Inflammatory macrophage treated with lipopolysaccharide for 1 hour (primary cell): ENCODE measurements around the gene MMAA.
"Not testable (repeated sequence)": the region's sequence is repeated elsewhere in the genome, so short reads cannot be mapped to it uniquely, and the experiment has no call there.

Experiments
- DNase-seq, 2 donors: peaks; one replicate each; pipeline ENCODE4 v3.0.0-alpha.2; 2020 to 2022

The MMAA gene

DNA sequence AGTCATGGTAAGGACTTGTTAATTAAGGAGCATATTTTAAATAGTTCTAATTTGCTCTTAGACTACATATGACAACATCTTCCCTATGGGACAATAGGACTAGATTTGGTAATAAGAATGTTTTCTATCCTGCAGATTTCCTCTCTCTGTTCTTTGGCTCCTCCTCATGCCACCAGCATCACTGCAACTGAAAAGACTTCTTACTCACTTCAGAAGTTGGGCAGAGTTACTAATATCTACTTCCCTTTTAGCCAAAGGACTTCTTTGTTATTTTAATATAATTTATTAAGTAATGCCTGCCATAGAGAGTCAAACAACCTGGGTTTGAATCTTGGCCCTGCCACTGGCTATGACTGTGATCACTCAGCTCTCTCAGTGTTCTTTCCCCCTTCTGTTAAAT, 16.4 kb downstream of the MMAA start:
- DNase-seq: no peak

- no peak for DNase-seq
These were observed 20.1 kb downstream of the MMAA start for GRCh38 chr4:145639186-145639698.

- DNase-seq: not testable (repeated sequence)
These were observed 21.1 kb downstream of the MMAA start for GRCh38 chr4:145640236-145640635.

DNA sequence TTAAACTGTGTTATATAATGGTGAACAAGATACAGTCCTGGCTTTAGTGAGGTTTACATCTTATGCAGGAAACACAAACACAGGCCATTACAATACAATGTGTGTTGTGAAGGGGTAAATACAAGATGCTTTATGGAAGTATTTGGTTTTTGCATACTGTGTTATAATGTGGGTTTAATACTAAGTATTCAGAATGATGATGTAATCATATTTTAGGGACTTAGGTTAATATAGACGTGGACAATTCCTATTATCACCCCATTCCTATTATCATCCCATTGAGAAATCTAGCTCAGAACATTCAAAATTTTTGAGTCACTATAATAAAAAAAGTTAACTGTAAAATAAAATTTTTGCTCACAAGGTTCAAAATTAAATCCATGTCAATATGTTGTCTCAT, 24.1 kb downstream of the MMAA start:
- no peak for DNase-seq

DNA sequence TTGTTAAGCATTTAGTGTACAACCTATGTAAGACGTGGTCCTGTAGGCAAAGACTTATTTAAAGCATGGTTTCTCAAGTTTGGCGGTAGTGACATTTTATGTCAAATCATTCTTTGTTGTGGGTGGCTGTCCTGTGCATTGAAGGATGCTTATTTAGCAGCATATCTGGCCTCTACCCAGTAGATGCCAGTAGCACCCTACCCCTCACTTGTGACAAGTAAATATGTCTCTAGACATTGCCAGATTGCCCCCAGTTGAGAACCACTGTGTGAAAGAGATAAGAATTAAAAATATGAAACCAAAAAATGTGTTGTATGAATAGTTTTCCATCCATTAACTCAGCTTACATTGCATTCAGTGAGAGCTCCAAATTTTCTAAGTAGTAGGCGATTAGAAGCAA, 25.5 kb downstream of the MMAA start:
- DNase-seq: no peak

- no peak for DNase-seq
These were observed 37.0 kb downstream of the MMAA start for GRCh38 chr4:145656156-145656555.

GRCh38 chr4:145660064-145660463, 40.9 kb downstream of the MMAA start:
- no peak for DNase-seq

- DNase-seq: peak; percentile 48 to 75
These were observed 44.0 kb downstream of the MMAA start for GRCh38 chr4:145663194-145663593.

- peak in 1 of 2 donors; percentile 30 for DNase-seq
These were observed 46.6 kb downstream of the MMAA start for GRCh38 chr4:145665773-145666172.

DNA sequence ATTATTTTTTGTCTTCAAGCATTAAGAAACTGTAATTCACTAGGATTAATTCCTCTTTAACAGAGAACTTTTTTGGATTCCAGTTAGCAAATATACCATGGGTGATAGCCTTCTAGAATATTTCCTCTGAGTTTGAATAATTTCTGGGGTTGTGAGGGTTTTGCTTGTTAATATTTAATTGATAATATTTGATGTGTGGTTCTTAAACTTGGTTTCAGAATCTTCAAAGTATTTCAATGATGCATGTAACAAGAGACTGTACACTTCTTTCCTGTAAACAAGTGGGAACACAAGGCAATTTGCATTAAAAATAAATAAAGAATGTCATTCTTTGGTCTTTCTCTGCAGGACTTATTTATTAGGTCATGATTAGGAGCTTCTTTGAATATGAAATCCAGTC, 51.2 kb downstream of the MMAA start:
- DNase-seq: no peak

GRCh38 chr4:145679520-145679919, 60.3 kb downstream of the MMAA start:
- DNase-seq: no peak

- no peak for DNase-seq
These were observed 60.8 kb downstream of the MMAA start, which contains the start of gene C4orf51 for GRCh38 chr4:145679991-145680455. TSS of gene C4orf51 (plus strand) at chr4:145680146. CDS start at chr4:145680204, 58 bp downstream.

DNA sequence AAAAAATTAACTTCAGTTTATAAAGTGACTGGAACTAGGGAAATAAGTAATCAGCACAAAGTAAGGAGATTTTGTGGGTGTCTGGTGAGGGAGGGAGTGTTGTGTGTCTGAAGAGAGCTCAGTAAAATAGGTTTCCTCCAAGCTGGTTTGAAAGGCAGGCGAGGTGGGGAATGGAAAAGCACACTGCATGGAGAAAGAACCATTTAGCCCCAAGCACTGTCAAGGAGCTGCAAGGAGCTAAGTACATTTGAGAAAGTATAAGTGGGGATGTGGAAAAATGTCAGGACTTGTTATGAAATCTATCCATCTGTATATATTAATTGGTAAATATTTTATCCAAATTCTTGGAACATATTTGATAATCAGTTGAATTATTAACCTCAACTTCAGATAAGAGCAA, 61.7 kb downstream of the MMAA start:
- no peak for DNase-seq

GRCh38 chr4:145681518-145681917, 62.3 kb downstream of the MMAA start:
- no peak for DNase-seq

GRCh38 chr4:145681956-145682355, 62.8 kb downstream of the MMAA start:
- no peak for DNase-seq

DNA sequence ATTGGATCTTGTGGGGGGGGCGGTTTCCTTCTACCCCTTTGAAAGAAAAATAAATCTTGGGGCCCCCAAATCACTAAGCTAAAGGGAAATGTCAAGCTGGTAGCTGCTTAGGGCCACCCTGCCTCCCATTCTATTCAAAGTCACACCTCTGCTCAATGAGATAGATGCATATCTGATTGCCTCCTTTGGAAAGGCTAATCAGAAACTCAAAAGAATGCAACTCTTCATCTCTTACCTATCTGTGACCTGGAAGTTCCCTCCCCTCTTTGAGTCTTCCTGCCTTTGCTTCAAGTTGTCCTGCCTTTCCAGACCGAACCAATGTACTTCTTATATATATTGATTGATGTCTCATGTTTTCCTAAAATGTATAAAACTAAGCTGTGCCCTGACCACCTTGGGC, 67.8 kb downstream of the MMAA start:
- DNase-seq: no peak

- DNase-seq: no peak
These were observed 71.4 kb downstream of the MMAA start for GRCh38 chr4:145690610-145691009.

DNA sequence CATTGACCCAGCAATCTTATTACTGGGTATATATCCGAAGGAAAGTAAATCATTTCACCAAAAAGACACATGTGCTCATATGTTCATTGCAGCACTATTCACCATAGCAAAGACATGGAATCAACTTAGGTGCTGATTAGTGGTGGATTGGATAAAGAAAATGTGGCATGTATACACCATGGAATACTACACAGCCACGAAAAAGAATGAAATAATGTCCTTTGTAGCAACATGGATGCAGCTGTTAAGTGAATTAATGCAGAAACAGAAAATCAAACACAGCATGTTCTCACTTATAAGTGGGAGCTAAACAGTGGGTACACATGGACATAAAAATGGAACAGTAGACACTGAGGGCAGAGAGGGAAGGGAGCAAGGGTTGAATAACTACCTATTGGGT, 72.2 kb downstream of the MMAA start:
- not testable (repeated sequence) for DNase-seq

- no peak for DNase-seq
These were observed 75.7 kb downstream of the MMAA start for GRCh38 chr4:145694929-145695328.

DNA sequence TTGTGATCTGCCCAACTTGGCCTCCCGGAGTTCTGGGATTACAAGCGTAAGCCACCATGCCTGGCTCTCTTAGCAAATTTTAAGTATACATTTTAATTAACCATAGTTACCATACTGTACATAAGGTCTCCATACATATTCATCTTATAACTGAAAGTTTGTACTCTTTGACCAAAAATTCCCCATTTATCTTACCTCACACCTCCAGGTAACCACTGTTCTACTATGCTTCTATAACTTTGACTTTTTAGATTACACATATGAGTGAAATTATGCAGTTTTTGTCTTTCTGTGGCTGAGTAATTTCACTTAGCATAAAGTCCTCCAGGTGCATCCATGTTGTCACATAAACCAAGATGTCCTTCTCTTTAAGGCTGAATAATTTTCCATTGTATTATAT, 78.1 kb downstream of the MMAA start:
- DNase-seq: no peak

DNA sequence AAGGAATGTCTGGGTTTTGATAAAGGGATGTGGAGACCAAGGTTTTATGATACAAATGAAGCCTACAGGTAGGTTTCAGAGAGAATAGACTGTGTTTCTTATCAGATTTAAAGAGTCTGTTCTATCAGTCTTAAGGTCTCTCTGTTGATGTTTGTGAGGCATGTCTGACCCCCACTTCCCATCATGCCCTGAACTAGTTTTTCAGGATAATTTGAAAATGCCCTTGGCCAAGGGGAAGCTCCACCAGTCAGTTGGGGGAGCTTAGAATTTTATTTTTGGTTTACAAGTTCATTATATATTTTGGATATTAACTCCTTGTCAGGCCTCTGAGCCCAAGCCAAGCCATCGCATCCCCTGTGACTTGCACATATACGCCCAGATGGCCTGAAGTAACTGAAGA, 79.3 kb downstream of the MMAA start:
- DNase-seq: no peak

DNA sequence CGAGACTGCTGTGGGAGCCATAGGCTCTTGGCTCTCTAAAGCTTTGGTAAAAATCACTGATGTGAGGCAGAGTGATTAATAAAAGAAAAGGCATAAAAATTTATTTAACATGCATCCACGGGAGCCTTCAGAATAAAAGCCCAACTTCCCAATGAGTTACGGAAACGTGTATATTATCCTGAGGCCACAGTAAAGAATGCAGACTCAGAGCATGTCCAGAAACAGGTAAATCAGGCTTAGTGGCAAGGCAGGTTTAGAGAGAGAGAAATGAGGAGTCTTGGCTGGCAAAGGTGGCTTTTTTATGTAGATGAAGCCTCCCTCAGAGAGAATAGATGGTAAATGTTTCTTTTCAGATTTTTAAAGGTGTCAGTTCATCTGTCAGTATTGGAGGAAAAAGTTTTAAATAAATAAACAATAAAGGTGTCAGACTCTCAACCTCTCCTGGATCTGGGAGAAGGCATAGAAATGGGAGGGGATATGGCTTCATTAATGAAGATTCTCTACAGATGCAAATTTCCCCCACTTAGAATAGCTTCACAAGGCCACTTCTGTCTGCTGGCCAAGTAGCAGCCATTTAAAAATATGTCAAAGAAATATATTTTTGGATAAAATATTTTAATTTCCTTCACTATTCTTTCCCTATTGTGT, 84.8 kb downstream of the MMAA start:
- no peak for DNase-seq

GRCh38 chr4:145709336-145709735, 90.2 kb downstream of the MMAA start:
- no peak for DNase-seq
